GM12878 (cell line): ENCODE results near the gene TRERF1.

ENCODE experiments used
- SPI1 ChIP-seq: IDR thresholded peaks from 2 replicates; pipeline ENCODE4 v1.6.1; 2011; ENCODE audit warnings: low read depth, mild to moderate bottlenecking, low read length, moderate library complexity, borderline replicate concordance; ENCODE audit not compliant: insufficient read depth
- TF ChIP-seq, protein P1 (sequence below), 3 experiments: IDR thresholded peaks in 2 of 3; conservative IDR thresholded peaks in 1 of 3; 2 replicates each; pipeline ENCODE4 v1.5.1; 2011; ENCODE audit warnings: low read depth in 3 of 3, low read length in 3 of 3, mild to moderate bottlenecking in 3 of 3, control low read depth in 2 of 3, moderate library complexity in 2 of 3, inconsistent platforms in 1 of 3, mixed read lengths in 1 of 3; ENCODE audit not compliant: control insufficient read depth in 2 of 3, insufficient read depth in 1 of 3; ENCODE audit errors: extremely low read depth in 1 of 3
- TF ChIP-seq, protein P2 (sequence below): IDR thresholded peaks from 2 replicates; pipeline ENCODE4 v1.6.1; 2011; ENCODE audit warnings: low read depth, mild to moderate bottlenecking, low read length, moderate library complexity, borderline replicate concordance; ENCODE audit errors: extremely low read depth

DNA sequence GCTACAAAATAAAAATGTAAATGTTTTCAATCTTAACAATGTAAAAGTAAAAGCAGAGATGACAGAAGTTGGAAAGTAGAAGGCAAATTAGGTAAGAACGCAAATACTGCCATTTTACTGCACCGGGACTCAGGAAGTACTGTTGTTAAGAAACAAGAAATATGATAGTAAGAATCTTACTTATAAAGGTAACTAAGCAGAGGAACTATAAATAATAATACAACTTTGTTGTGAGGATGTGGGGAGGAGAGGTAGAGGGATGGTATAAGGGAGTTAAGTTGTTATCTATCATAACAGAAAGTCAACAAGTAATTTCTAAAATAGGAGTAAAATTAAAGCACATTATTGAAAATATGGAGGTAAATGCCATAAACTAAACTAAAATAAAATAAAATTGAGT is 129.8 kb downstream of the TRERF1 start:
- TF ChIP-seq, protein P1, sequence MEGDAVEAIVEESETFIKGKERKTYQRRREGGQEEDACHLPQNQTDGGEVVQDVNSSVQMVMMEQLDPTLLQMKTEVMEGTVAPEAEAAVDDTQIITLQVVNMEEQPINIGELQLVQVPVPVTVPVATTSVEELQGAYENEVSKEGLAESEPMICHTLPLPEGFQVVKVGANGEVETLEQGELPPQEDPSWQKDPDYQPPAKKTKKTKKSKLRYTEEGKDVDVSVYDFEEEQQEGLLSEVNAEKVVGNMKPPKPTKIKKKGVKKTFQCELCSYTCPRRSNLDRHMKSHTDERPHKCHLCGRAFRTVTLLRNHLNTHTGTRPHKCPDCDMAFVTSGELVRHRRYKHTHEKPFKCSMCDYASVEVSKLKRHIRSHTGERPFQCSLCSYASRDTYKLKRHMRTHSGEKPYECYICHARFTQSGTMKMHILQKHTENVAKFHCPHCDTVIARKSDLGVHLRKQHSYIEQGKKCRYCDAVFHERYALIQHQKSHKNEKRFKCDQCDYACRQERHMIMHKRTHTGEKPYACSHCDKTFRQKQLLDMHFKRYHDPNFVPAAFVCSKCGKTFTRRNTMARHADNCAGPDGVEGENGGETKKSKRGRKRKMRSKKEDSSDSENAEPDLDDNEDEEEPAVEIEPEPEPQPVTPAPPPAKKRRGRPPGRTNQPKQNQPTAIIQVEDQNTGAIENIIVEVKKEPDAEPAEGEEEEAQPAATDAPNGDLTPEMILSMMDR (IDR thresholded peaks at IDR 0.05 in 2 of 3, conservative IDR thresholded peaks at IDR 0.05 in 1 of 3; ENCODE audit: control insufficient read depth in 2 of 3, extremely low read depth in 1 of 3, insufficient read depth in 1 of 3, low read depth in 3 of 3, low read length in 3 of 3), result no peak
- TF ChIP-seq, protein P2, sequence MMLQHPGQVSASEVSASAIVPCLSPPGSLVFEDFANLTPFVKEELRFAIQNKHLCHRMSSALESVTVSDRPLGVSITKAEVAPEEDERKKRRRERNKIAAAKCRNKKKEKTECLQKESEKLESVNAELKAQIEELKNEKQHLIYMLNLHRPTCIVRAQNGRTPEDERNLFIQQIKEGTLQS, result no peak
- TF ChIP-seq SPI1, result no peak
